Measurements from ENCODE around the gene INTS14.
"Not testable (repeated sequence)": the region's sequence is repeated elsewhere in the genome, so short reads cannot be mapped to it uniquely, and the experiment has no call there.

Gene INTS14

GRCh38 chr15:65553691-65554090, 57.2 kb downstream of the INTS14 start:
- TF ChIP-seq CTCF (IDR thresholded peaks at IDR 0.05; ENCODE audit: insufficient read depth, low read depth, low read length, missing control alignments): no peak
- H3K4me3 ChIP-seq (ENCODE audit: low read depth, low read length): no peak overlapping the region
- DNase-seq (ENCODE audit: low read depth): no peak

DNA sequence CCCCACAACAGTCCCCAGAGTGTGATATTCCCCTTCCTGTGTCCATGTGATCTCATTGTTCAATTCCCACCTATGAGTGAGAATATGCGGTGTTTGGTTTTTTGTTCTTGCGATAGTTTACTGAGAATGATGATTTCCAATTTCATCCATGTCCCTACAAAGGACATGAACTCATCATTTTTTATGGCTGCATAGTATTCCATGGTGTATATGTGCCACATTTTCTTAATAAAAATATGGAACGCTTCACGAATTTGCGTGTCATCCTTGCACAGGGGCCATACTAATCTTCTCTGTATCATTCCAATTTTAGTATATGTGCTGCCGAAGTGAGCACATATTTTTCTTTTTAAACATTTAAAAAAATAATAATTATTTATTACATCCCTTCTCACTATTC, 58.1 kb downstream of the INTS14 start:
- not testable (repeated sequence) for DNase-seq (ENCODE audit: low read depth); H3K4me3 ChIP-seq (ENCODE audit: low read depth, low read length)

GRCh38 chr15:65551183-65551582, 59.7 kb downstream of the INTS14 start:
- DNase-seq (ENCODE audit: low read depth): no peak
- no peak overlapping the region for H3K4me3 ChIP-seq (ENCODE audit: low read depth, low read length)
- TF ChIP-seq CTCF (IDR thresholded peaks at IDR 0.05; ENCODE audit: insufficient read depth, low read depth, low read length, missing control alignments): no peak

DNA sequence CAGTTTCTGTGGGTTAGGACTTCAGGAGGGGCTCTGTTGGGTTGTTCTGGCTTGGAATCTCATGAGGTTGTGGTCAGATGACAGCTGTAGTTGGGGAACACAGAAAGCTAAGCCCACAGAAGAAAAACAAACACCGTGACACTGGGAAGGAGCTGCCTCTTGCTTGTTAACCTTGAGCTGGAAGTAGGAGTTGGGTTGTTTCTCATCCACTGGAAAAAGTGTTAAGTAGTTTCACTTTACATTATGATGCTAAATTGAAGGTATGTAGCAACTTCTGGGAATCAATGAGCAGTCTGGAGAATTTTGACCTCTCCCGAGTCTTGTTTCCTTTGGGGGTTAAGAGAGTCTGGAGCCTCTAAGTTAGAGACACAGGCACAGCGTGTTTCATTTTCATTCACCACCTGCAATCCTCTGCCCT, 60.2 kb downstream of the INTS14 start:
- H3K4me3 ChIP-seq (ENCODE audit: low read depth, low read length): no peak overlapping the region
- no peak for TF ChIP-seq CTCF (IDR thresholded peaks at IDR 0.05; ENCODE audit: insufficient read depth, low read depth, low read length, missing control alignments)
- DNase-seq (ENCODE audit: low read depth): no peak

GRCh38 chr15:65549288-65549687, 61.6 kb downstream of the INTS14 start:
- not testable (repeated sequence) for H3K4me3 ChIP-seq (ENCODE audit: low read depth, low read length); DNase-seq (ENCODE audit: low read depth)

DNA sequence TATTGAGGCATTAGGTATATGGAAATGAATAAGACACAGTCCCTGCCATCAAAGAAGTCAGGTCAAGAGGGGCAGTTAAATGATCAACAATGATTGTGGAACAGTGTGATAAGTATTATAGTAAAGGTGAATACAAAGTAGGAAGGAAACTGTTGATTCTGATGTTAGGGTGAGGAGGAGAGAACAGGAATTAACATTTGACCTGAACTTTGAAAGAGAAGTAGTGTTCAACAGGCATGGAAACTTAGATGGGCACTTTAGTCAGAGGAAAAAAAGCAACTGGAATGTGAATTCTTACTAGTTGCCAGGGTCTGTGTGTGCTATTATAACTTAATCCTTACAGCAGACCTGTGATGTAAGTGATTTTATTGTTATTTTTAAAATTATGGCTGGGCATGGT, 63.1 kb downstream of the INTS14 start:
- no peak for TF ChIP-seq CTCF (IDR thresholded peaks at IDR 0.05; ENCODE audit: insufficient read depth, low read depth, low read length, missing control alignments)
- no peak for DNase-seq (ENCODE audit: low read depth)
- H3K4me3 ChIP-seq (ENCODE audit: low read depth, low read length): no peak overlapping the region

DNA sequence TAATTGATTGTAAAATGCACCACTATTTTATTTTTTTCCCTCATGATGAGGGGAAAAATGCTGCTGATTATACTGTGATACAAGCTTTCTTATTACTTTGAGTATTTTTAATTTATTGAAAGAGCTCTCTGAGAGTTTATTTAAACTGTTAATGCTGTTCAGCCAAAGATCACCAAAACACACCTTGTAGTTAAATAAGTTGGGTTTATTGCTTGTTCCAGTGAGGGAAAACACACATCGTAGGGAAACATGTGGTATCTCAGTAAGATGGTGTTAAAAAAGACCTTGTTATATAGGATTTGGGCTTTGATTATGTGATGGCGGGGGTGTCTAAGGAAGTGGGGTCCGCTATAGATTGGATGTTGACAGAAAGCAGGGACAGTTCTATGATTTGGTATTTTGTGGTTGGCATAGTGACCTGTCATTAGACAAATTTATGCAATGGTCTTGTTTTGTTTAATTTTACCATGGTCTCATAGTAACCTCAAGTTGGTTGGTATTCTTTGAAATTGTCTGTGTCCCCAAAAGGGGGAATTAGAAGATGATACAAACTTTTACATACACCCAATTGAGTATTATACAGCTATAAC, 69.6 kb downstream of the INTS14 start:
- no peak for TF ChIP-seq CTCF (IDR thresholded peaks at IDR 0.05; ENCODE audit: insufficient read depth, low read depth, low read length, missing control alignments)
- DNase-seq (ENCODE audit: low read depth): no peak
- no peak overlapping the region for H3K4me3 ChIP-seq (ENCODE audit: low read depth, low read length)

- no peak for TF ChIP-seq CTCF (IDR thresholded peaks at IDR 0.05; ENCODE audit: insufficient read depth, low read depth, low read length, missing control alignments)
- no peak for DNase-seq (ENCODE audit: low read depth)
Measured at GRCh38 chr15:65540314-65540713, 70.6 kb downstream of the INTS14 start.

More at GRCh38 chr15:65540314-65540713, 70.6 kb downstream of the INTS14 start:
- H3K4me3 ChIP-seq (ENCODE audit: low read depth, low read length): no peak overlapping the region

Data from GM12865 (cell line).